AML-193 (cell line): Measurements from ENCODE around the gene GID8.
A peak's percentile ranks its signal among the peaks of the same experiment; 100 is the strongest.

Source experiments
- DNase-seq, 2 experiments: peaks; one replicate each; lab custom pipeline; 2025; lab: John Stamatoyannopoulos, UW

Gene GID8

GRCh38 chr20:62902926-62903615, 34.9 kb upstream of the GID8 start:
- DNase-seq = no peak

DNA sequence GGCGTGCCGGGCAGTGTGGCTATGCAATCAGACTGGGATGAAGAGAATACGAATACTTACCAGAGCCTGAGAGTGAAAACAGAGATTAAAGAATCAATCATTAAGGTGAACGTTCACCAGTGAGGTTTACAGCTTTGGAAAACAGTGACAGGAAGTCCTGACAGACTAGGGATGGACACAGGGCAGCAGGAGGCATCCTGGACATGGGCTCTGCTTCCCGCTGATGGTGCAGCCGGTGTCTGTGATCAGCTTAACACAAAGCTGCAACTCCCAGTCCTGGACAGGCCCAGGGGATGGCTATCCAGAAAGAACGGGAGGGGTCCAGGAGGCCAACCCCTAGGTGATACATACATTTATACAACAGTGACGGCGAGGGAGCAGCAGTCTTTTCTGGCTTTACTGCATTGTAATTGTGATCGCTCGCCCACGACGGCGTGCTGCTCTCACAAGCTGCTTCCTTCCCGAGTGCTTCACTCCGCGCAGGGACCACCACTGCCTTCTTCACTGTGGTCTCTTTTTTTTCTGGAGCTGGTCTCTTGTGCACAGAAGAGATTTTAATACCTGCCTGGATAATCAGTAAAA, 32.3 kb upstream of the GID8 start:
- DNase-seq = no peak

- no peak for DNase-seq
Observed at GRCh38 chr20:62906209-62906608, 31.7 kb upstream of the GID8 start.

- DNase-seq = no peak
Observed at GRCh38 chr20:62906647-62907375, 31.1 kb upstream of the GID8 start.

DNA sequence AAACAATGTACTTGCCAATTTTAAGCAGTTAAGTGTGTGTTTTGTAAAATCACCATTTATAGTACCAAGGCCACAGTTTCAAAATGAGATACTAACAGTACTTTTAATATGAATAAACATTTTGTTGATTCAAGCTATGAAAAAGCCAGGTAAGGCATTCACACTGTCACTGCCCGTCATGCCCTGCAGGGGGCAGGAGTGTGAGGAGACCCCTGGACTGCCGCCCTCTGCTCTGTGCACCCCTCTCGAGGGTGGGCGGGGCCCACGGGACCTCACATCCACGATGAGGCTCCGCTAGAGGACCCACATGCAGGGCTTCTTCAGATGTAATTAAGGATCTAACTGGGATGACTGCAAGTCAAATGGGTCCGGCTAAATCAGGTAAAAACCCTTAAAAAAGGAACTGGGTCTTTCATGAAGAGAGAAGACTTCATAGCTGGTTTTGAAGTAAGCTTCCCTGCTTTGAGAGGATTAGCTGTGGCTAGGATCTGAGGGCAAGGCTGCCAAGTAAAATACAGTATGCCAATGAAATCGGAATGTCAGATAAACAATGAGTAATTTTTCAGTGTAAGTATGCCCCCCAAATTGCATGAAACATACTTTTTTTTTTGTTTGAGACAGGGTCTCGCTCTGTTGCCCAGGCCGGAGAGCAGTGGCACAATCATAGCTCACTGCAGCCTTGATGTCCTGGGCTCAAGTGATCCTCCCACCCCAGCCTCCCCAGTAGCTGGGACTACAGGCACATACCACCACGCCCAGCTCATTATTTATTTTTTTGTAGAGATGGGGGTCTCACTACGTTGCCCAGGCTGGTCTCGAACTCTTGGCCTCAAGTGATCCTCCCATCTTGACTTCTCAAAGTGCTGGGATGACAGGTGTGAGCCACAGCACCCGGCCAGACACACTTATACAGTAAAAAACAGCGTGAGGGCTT, 30.3 kb upstream of the GID8 start:
- DNase-seq = no peak

DNA sequence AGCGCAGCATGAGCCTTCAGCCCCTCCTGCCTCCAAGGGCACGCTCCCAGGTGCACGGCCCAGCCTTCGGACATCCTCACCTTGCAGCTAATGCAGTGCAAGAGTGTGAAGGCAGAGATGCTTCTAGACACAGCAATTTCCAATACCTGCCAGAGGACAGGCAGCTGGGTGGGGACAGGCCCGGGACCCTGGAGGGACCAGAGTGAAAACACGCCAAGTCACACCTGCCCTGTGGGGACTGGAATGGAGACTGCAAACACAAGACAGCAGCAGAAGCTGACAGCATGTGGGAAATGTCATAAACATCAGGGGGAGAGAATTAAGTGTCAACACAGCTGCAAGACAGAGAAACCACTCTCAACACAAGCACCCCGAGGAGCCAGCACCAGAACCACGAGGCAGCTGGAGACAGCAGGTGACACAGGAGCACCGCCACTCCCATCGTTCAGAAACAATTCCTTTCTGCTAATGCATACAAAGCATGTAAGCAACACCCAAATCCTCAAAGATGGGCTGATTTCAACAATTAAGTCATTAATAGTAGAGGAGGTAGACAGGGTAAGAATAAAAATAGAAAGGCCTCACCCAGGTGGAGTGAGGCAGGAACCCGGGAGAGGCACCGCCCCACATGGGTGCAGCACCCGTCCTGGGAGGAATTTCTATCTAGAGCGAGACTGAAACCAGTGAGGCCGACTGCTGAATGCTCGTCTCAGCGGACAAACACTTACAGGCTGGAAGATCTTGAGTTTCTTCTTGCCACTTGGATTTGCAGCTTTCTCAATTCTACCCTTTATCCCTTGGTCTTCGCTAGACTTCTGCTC, 28.8 kb upstream of the GID8 start:
- DNase-seq = no peak

DNA sequence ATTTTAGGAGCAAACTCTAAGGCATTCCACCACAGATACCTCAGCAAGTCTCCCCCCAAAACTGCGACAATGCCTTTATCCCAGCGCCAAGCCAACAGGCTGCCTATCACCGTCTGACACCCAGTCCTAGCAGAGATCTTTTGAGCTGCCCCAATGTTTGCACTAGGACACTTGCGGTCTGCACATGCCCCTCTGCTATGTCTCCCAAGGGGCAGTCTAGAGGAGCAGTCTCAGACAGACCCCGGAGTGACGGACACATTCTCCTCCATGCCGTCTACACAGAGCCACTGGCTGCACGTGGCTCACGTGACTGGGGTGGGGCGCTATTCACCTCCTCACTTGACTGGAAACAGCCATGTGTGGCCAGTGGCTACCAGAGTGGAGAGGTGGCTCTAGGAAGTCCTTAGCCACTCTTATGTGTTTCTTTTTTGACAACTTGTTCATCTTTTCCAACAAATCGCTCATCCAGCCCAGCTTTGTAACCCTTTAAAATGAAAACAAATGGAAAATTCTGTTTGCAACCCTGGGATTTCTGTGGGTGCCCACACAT, 27.7 kb upstream of the GID8 start:
- no peak for DNase-seq

DNA sequence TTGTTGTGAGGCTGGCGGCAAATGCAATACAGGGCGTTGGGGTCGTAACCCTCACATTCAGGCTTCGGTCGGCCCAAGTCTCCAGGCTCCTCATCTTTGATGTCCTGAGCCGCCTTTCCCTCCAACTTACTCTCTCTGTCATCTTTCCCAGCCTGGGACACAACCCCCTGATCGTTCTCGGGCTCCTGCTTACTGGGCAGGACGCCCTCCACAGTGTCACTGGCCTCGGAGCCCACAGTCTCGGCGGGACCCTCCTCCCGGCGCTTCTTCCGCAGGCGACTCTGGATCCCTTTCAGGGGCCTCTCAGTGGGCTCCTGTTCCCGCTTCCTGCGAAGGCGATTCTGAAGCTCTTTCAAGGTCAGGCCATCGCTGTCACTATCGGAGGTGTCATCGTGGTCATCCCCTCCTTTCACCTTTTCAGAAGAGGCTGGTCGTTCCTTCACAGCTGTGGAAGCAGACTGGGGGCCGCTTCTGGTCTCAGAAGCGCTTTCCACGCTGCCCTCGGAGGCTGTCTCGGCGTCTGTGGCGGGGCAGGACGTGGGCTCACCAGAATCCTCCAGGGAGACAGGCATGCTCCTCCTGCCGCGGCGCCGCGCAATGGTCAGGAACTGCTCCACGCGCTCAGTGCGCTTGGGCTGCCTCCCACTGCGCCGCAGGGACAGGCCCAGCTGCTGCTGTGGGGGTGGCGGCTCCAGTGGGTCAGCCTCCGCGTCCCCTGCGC, 27.0 kb upstream of the GID8 start:
- no peak for DNase-seq

DNA sequence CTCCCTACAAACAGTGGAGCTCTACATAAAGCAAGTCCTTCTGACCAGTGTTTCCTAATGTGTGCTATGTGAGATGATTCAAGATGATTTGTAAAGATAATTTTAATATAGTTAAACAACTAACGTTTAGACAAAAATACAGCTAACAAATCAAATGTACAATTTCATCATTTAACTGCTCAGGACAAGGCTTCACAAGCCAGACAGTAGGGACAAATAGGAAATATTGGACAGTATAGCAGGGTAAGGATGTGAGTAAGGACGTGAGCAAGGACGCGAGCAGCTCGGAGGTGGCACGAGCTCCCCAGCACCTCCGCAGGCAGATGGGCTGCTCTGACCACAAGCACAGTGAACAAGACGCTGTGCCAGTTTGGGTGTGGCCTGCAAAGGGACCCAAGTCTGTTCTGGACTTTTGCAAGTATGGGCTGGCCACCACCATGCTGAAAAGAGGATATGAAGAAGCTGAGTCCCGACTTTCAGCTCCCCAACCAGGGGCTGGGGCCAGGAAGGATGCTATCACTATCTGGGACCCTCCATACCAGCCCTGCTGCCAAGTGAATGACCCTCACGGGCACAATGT, 26.2 kb upstream of the GID8 start:
- no peak for DNase-seq

- no peak for DNase-seq
Observed at GRCh38 chr20:62913043-62913630, 24.8 kb upstream of the GID8 start.

GRCh38 chr20:62914436-62914835, 23.5 kb upstream of the GID8 start:
- no peak for DNase-seq

- peak; percentile 3 to 5 for DNase-seq
Observed at GRCh38 chr20:62914970-62915457, 22.9 kb upstream of the GID8 start.

GRCh38 chr20:62916703-62917476, 21.1 kb upstream of the GID8 start:
- DNase-seq = no peak

DNA sequence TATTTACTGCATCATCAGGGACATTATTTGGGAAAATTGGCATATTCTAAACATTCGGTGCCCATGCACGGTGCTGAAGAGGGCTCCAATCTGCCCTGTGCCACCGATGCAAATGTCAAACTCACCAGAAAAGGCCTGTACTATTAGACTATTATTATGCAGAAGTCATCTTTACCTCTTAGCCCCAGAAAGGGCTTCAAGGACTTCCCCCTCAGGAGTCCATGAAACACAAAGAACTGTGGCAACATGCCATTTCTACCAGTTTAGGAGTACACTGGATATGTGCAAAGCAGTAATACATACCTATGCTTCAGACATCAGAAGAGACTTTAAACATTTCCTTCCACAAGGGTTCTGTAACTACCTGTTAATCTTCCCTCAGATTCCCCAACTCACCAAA, 20.2 kb upstream of the GID8 start:
- no peak for DNase-seq

- no peak for DNase-seq
Observed at GRCh38 chr20:62918147-62918546, 19.8 kb upstream of the GID8 start.

GRCh38 chr20:62918831-62919230, 19.1 kb upstream of the GID8 start:
- DNase-seq = no peak

GRCh38 chr20:62920039-62920645, 17.8 kb upstream of the GID8 start:
- no peak for DNase-seq

DNA sequence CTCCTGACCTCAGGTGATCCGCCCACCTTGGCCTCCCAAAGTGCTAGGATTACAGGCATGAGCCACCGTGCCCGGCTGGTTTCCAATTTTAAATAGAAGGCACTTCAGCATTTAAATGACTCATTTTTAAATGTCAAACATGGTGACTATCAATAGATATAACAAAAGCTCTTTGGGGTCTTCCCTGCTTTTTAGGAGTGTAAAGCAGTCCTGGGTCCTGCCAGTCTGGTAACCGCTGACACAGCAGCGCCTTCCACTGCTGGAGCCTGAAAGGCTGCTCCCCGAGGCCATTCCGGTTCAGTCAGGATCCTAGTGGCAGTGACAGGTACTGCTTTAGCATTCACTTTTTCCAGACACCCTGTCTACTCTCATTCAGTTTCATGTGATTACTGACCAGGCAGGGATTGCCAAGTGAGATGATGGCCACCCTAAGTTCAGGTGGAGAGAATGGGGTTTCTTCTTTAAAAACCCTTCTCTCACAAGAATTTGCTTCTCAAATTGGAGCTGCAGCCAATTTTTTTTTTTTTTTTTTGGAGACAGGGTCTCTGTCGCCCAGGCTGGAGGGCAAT, 16.7 kb upstream of the GID8 start:
- peak; percentile 27 to 30 for DNase-seq
